HCEC 1CT (cell line): ENCODE measurements around the gene SP5.
"Not testable (repeated sequence)": the region's sequence is repeated elsewhere in the genome, so short reads cannot be mapped to it uniquely, and the experiment has no call there.

ENCODE experiments used
- DNase-seq: peaks from one replicate; pipeline ENCODE4 v3.0.0-alpha.2; 2017

SP5 gene

GRCh38 chr2:170711774-170712652, 3.1 kb upstream of the SP5 start:
- DNase-seq, result no peak

GRCh38 chr2:170712653-170713542, 2.2 kb upstream of the SP5 start:
- DNase-seq, result no peak

- no peak for DNase-seq
Observed at GRCh38 chr2:170713543-170714380, 1.4 kb upstream of the SP5 start.

- DNase-seq, result no peak
Observed at GRCh38 chr2:170714381-170715061, 616 bp upstream of the SP5 start.

GRCh38 chr2:170715932-170716777, 1.0 kb downstream of the SP5 start:
- DNase-seq, result no peak

GRCh38 chr2:170716851-170717598, 1.9 kb downstream of the SP5 start:
- no peak for DNase-seq

- DNase-seq, result no peak
Observed at GRCh38 chr2:170717599-170717963, 2.4 kb downstream of the SP5 start.

- DNase-seq, result no peak
Observed at GRCh38 chr2:170717991-170718589, 3.0 kb downstream of the SP5 start.

- no peak for DNase-seq
Observed at GRCh38 chr2:170719810-170720209, 4.7 kb downstream of the SP5 start.

- no peak for DNase-seq
Observed at GRCh38 chr2:170721678-170722077, 6.5 kb downstream of the SP5 start.

GRCh38 chr2:170722301-170722700, 7.2 kb downstream of the SP5 start:
- DNase-seq, result no peak

GRCh38 chr2:170723446-170723958, 8.4 kb downstream of the SP5 start:
- DNase-seq, result no peak

- DNase-seq, result no peak
Observed at GRCh38 chr2:170733798-170734600, 18.9 kb downstream of the SP5 start.

- not testable (repeated sequence) for DNase-seq
Observed at GRCh38 chr2:170734601-170735000, 19.5 kb downstream of the SP5 start.

- no peak for DNase-seq
Observed at GRCh38 chr2:170736628-170737027, 21.5 kb downstream of the SP5 start.

GRCh38 chr2:170737406-170737805, 22.3 kb downstream of the SP5 start:
- no peak for DNase-seq

GRCh38 chr2:170737821-170738220, 22.7 kb downstream of the SP5 start:
- no peak for DNase-seq

GRCh38 chr2:170739048-170739447, 23.9 kb downstream of the SP5 start:
- DNase-seq, result peak; percentile 97

GRCh38 chr2:170739507-170740046, 24.4 kb downstream of the SP5 start:
- DNase-seq, result no peak
